Measurements from ENCODE around the gene ITGB8.

The ITGB8 gene

GRCh38 chr7:20412032-20412431 lies 81.3 kb downstream of the ITGB8 start:
- H3K4ac ChIP-seq (ENCODE audit: low read length), result no peak overlapping the region
- H2BK15ac ChIP-seq (ENCODE audit: low read length), result no peak overlapping the region
- WGBS, 2 donors (ENCODE audit: extremely low coverage in 2 of 2, insufficient read length in 2 of 2, insufficient replicate concordance in 1 of 2), result no CpG with 5 or more reads among the region's 1 CpG
- no peak overlapping the region for H4K8ac ChIP-seq (ENCODE audit: low read depth, low read length)
- DNase-seq (ENCODE audit: low spot score), result no peak
- peaks cover 0 to 78% of the 10 kb centered on the region in 2 donors for H3K36me3 ChIP-seq (replicated peaks in 1 of 2; ENCODE audit: control insufficient read depth in 2 of 2, insufficient read depth in 2 of 2, low read length in 2 of 2)
- no peaks in the 10 kb centered on the region for H3K9me3 ChIP-seq (replicated peaks in 1 of 2; ENCODE audit: control insufficient read depth in 2 of 2, insufficient read depth in 1 of 2, low read depth in 1 of 2, low read length in 2 of 2)
- H2BK120ac ChIP-seq (ENCODE audit: low read depth, low read length), result no peak overlapping the region
- H3K18ac ChIP-seq (ENCODE audit: low read length), result no peak overlapping the region
- no peak overlapping the region for H4K91ac ChIP-seq (ENCODE audit: low read depth, low read length, poor library complexity)
- H3K4me1 ChIP-seq (ENCODE audit: control insufficient read depth in 2 of 2, insufficient read depth in 1 of 2, low read depth in 1 of 2, low read length in 2 of 2), result peaks cover 10 to 14% of the 10 kb centered on the region in 2 donors
- H3K4me3 ChIP-seq (ENCODE audit: low read length in 2 of 2), result no peak overlapping the region
- no peak overlapping the region for H3K4me2 ChIP-seq (ENCODE audit: insufficient read depth, low read length, poor library complexity, severe bottlenecking)
- no peak overlapping the region for H3K27ac ChIP-seq (replicated peaks; ENCODE audit: low read length)
- H3K9ac ChIP-seq (ENCODE audit: low read depth, low read length, poor library complexity), result no peak overlapping the region
- H2BK12ac ChIP-seq (ENCODE audit: low read length), result no peak overlapping the region
- no peak overlapping the region for H3K23ac ChIP-seq (ENCODE audit: low read depth, low read length, poor library complexity)
- H3K79me1 ChIP-seq (ENCODE audit: low read depth, low read length), result no peaks in the 10 kb centered on the region
- H2AK5ac ChIP-seq (ENCODE audit: low read depth, low read length), result no peak overlapping the region
- no peaks in the 10 kb centered on the region for H3K27me3 ChIP-seq (ENCODE audit: control insufficient read depth in 3 of 3, insufficient read depth in 3 of 3, low read depth in 1 of 3, low read length in 3 of 3)
- H3K14ac ChIP-seq (ENCODE audit: low read length), result no peak overlapping the region
- no peak overlapping the region for H2BK5ac ChIP-seq (ENCODE audit: low read length)
- H2AFZ ChIP-seq (ENCODE audit: low read length), result no peak overlapping the region

- no peak overlapping the region for H2BK12ac ChIP-seq (ENCODE audit: low read length)
- WGBS, 2 donors (ENCODE audit: extremely low coverage in 2 of 2, insufficient read length in 2 of 2, insufficient replicate concordance in 1 of 2), result no CpG with 5 or more reads among the region's 1 CpG
- no peak for DNase-seq (ENCODE audit: low spot score)
These were observed 86.6 kb downstream of the ITGB8 start for GRCh38 chr7:20417260-20417659.

GRCh38 chr7:20417675-20418382 lies 87.1 kb downstream of the ITGB8 start:
- H3K27ac ChIP-seq (replicated peaks; ENCODE audit: low read length), result no peak overlapping the region
- H3K14ac ChIP-seq (ENCODE audit: low read length), result no peak overlapping the region
- H3K18ac ChIP-seq (ENCODE audit: low read length), result no peak overlapping the region
- H3K23ac ChIP-seq (ENCODE audit: low read depth, low read length, poor library complexity), result no peak overlapping the region
- no peak overlapping the region for H2AK5ac ChIP-seq (ENCODE audit: low read depth, low read length)
- no peak overlapping the region for H3K9ac ChIP-seq (ENCODE audit: low read depth, low read length, poor library complexity)
- no CpG with 5 or more reads among the region's 3 CpGs for WGBS, 2 donors (ENCODE audit: extremely low coverage in 2 of 2, insufficient read length in 2 of 2, insufficient replicate concordance in 1 of 2)
- DNase-seq (ENCODE audit: low spot score), result no peak
- H2BK12ac ChIP-seq (ENCODE audit: low read length), result no peak overlapping the region
- no peak overlapping the region for H3K4me3 ChIP-seq (ENCODE audit: low read length in 2 of 2)
- no peak overlapping the region for H3K4ac ChIP-seq (ENCODE audit: low read length)
- H3K36me3 ChIP-seq (replicated peaks in 1 of 2; ENCODE audit: control insufficient read depth in 2 of 2, insufficient read depth in 2 of 2, low read length in 2 of 2), result peaks cover 0 to 30% of the 10 kb centered on the region in 2 donors
- no peak overlapping the region for H2BK5ac ChIP-seq (ENCODE audit: low read length)
- no peak overlapping the region for H4K91ac ChIP-seq (ENCODE audit: low read depth, low read length, poor library complexity)
- no peak overlapping the region for H3K4me2 ChIP-seq (ENCODE audit: insufficient read depth, low read length, poor library complexity, severe bottlenecking)
- H4K8ac ChIP-seq (ENCODE audit: low read depth, low read length), result no peak overlapping the region
- H3K4me1 ChIP-seq (ENCODE audit: control insufficient read depth in 2 of 2, insufficient read depth in 1 of 2, low read depth in 1 of 2, low read length in 2 of 2), result no peaks in the 10 kb centered on the region
- H2BK120ac ChIP-seq (ENCODE audit: low read depth, low read length), result no peak overlapping the region
- no peaks in the 10 kb centered on the region for H3K9me3 ChIP-seq (replicated peaks in 1 of 2; ENCODE audit: control insufficient read depth in 2 of 2, insufficient read depth in 1 of 2, low read depth in 1 of 2, low read length in 2 of 2)
- no peaks in the 10 kb centered on the region for H3K79me1 ChIP-seq (ENCODE audit: low read depth, low read length)
- no peak overlapping the region for H2AFZ ChIP-seq (ENCODE audit: low read length)
- H3K27me3 ChIP-seq (ENCODE audit: control insufficient read depth in 3 of 3, insufficient read depth in 3 of 3, low read depth in 1 of 3, low read length in 3 of 3), result no peaks in the 10 kb centered on the region
- H2BK15ac ChIP-seq (ENCODE audit: low read length), result no peak overlapping the region

More at GRCh38 chr7:20417260-20417659, 86.6 kb downstream of the ITGB8 start:
- Histone ChIP-seq H3K4me1 (ENCODE audit: control insufficient read depth in 2 of 2, insufficient read depth in 1 of 2, low read depth in 1 of 2, low read length in 2 of 2) (no peaks in the 10 kb centered on the region), H3K4ac (ENCODE audit: low read length) (no peak overlapping the region), H2BK5ac (ENCODE audit: low read length) (no peak overlapping the region), H2AFZ (ENCODE audit: low read length) (no peak overlapping the region), H3K4me3 (ENCODE audit: low read length in 2 of 2) (no peak overlapping the region), H3K9me3 (replicated peaks in 1 of 2; ENCODE audit: control insufficient read depth in 2 of 2, insufficient read depth in 1 of 2, low read depth in 1 of 2, low read length in 2 of 2) (no peaks in the 10 kb centered on the region), H3K14ac (ENCODE audit: low read length) (no peak overlapping the region), H3K18ac (ENCODE audit: low read length) (no peak overlapping the region), H2BK120ac (ENCODE audit: low read depth, low read length) (no peak overlapping the region), H3K27me3 (ENCODE audit: control insufficient read depth in 3 of 3, insufficient read depth in 3 of 3, low read depth in 1 of 3, low read length in 3 of 3) (no peaks in the 10 kb centered on the region), H3K9ac (ENCODE audit: low read depth, low read length, poor library complexity) (no peak overlapping the region), H3K27ac (replicated peaks; ENCODE audit: low read length) (no peak overlapping the region), H4K8ac (ENCODE audit: low read depth, low read length) (no peak overlapping the region), H3K23ac (ENCODE audit: low read depth, low read length, poor library complexity) (no peak overlapping the region), H2BK15ac (ENCODE audit: low read length) (no peak overlapping the region), H4K91ac (ENCODE audit: low read depth, low read length, poor library complexity) (no peak overlapping the region), H3K36me3 (replicated peaks in 1 of 2; ENCODE audit: control insufficient read depth in 2 of 2, insufficient read depth in 2 of 2, low read length in 2 of 2) (peaks cover 0 to 36% of the 10 kb centered on the region in 2 donors), H2AK5ac (ENCODE audit: low read depth, low read length) (no peak overlapping the region), H3K79me1 (ENCODE audit: low read depth, low read length) (no peaks in the 10 kb centered on the region), H3K4me2 (ENCODE audit: insufficient read depth, low read length, poor library complexity, severe bottlenecking) (no peak overlapping the region)

- H2BK120ac ChIP-seq (ENCODE audit: low read depth, low read length), result no peak overlapping the region
- no peaks in the 10 kb centered on the region for H3K27me3 ChIP-seq (ENCODE audit: control insufficient read depth in 3 of 3, insufficient read depth in 3 of 3, low read depth in 1 of 3, low read length in 3 of 3)
- H2BK15ac ChIP-seq (ENCODE audit: low read length), result no peak overlapping the region
- no peak overlapping the region for H3K14ac ChIP-seq (ENCODE audit: low read length)
- no peaks in the 10 kb centered on the region for H3K79me1 ChIP-seq (ENCODE audit: low read depth, low read length)
- H3K4ac ChIP-seq (ENCODE audit: low read length), result no peak overlapping the region
- peaks cover 0 to 2% of the 10 kb centered on the region in 2 donors for H3K9me3 ChIP-seq (replicated peaks in 1 of 2; ENCODE audit: control insufficient read depth in 2 of 2, insufficient read depth in 1 of 2, low read depth in 1 of 2, low read length in 2 of 2)
- H3K18ac ChIP-seq (ENCODE audit: low read length), result no peak overlapping the region
- H3K27ac ChIP-seq (replicated peaks; ENCODE audit: low read length), result no peak overlapping the region
- no peak for DNase-seq (ENCODE audit: low spot score)
- no peak overlapping the region for H4K91ac ChIP-seq (ENCODE audit: low read depth, low read length, poor library complexity)
- no peaks in the 10 kb centered on the region for H3K36me3 ChIP-seq (replicated peaks in 1 of 2; ENCODE audit: control insufficient read depth in 2 of 2, insufficient read depth in 2 of 2, low read length in 2 of 2)
- no peak overlapping the region for H2BK5ac ChIP-seq (ENCODE audit: low read length)
- no peak overlapping the region for H3K23ac ChIP-seq (ENCODE audit: low read depth, low read length, poor library complexity)
- H2BK12ac ChIP-seq (ENCODE audit: low read length), result no peak overlapping the region
- no CpG with 5 or more reads among the region's 6 CpGs for WGBS, 2 donors (ENCODE audit: extremely low coverage in 2 of 2, insufficient read length in 2 of 2, insufficient replicate concordance in 1 of 2)
- H2AFZ ChIP-seq (ENCODE audit: low read length), result no peak overlapping the region
- no peak overlapping the region for H2AK5ac ChIP-seq (ENCODE audit: low read depth, low read length)
- H3K4me1 ChIP-seq (ENCODE audit: control insufficient read depth in 2 of 2, insufficient read depth in 1 of 2, low read depth in 1 of 2, low read length in 2 of 2), result no peaks in the 10 kb centered on the region
- no peak overlapping the region for H3K9ac ChIP-seq (ENCODE audit: low read depth, low read length, poor library complexity)
- no peak overlapping the region for H4K8ac ChIP-seq (ENCODE audit: low read depth, low read length)
- no peak overlapping the region for H3K4me2 ChIP-seq (ENCODE audit: insufficient read depth, low read length, poor library complexity, severe bottlenecking)
- H3K4me3 ChIP-seq (ENCODE audit: low read length in 2 of 2), result no peak overlapping the region
These were observed 93.8 kb downstream of the ITGB8 start for GRCh38 chr7:20424500-20424899.

Data from neuronal stem cell (in vitro differentiated cells).